WTC11 (cell line): ENCODE measurements around the gene KLRF2.

Source experiments
- CREB1 ChIP-seq: sonication (generic); formaldehyde crosslinking; IDR thresholded peaks from 2 replicates; pipeline ENCODE4 v1.8.0; 2023; ENCODE audit warnings: mild to moderate bottlenecking, missing genetic modification reagents
- JAZF1 ChIP-seq: fragments of 250-450 bp; sonication (Bioruptor Pico); IDR thresholded peaks from 2 replicates; pipeline ENCODE4 v1.9.0; 2021; ENCODE audit warnings: moderate library complexity, mild to moderate bottlenecking, inconsistent platforms
- TF ChIP-seq, protein P1 (sequence below): fragments of 200-600 bp; IDR thresholded peaks from 2 replicates; pipeline ENCODE4 v1.8.0; 2022; ENCODE audit warnings: antibody characterized with exemption
- TF ChIP-seq, protein P2 (sequence below): sonication (generic); formaldehyde crosslinking; IDR thresholded peaks from 2 replicates; pipeline ENCODE4 v1.8.0; 2022; ENCODE audit warnings: mild to moderate bottlenecking, missing genetic modification reagents

DNA sequence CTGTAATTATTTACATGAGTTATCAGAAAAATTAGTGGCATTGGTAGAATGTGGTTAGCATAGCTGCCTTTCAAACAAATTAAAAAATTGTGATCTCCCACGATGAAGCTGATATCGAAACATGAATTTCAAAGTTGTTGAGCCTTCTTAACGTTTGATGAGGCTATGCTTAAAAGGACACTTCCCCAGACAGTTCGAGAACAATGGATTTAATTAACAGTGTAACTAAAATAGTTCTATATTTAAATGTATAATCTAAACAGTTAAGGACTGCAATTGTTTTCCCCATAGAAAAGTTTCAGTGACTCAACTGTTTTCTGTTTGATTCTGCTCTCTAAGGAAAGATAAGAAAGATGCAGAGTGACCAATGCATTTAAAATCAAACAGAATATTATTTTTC lies 13.8 kb upstream of the KLRF2 start:
- TF ChIP-seq, protein P1, sequence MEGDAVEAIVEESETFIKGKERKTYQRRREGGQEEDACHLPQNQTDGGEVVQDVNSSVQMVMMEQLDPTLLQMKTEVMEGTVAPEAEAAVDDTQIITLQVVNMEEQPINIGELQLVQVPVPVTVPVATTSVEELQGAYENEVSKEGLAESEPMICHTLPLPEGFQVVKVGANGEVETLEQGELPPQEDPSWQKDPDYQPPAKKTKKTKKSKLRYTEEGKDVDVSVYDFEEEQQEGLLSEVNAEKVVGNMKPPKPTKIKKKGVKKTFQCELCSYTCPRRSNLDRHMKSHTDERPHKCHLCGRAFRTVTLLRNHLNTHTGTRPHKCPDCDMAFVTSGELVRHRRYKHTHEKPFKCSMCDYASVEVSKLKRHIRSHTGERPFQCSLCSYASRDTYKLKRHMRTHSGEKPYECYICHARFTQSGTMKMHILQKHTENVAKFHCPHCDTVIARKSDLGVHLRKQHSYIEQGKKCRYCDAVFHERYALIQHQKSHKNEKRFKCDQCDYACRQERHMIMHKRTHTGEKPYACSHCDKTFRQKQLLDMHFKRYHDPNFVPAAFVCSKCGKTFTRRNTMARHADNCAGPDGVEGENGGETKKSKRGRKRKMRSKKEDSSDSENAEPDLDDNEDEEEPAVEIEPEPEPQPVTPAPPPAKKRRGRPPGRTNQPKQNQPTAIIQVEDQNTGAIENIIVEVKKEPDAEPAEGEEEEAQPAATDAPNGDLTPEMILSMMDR: no peak
- TF ChIP-seq JAZF1 (CRISPR knock-in tag) (no peak), CREB1 (no peak)
- TF ChIP-seq, protein P2, sequence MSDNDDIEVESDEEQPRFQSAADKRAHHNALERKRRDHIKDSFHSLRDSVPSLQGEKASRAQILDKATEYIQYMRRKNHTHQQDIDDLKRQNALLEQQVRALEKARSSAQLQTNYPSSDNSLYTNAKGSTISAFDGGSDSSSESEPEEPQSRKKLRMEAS (CRISPR knock-in tag): no peak
